ENCODE data around the gene NPIPA1. TPM values are rescaled to one million over a fixed set of nuclear protein-coding genes. Genes with fewer than 3 reads are reported as not detected.
"Not testable (repeated sequence)": the region's sequence is repeated elsewhere in the genome, so short reads cannot be mapped to it uniquely, and the experiment has no call there.

The NPIPA1 gene
- polyA plus RNA-seq (2013, experiment 1 of 2) = 51.5 TPM
- polyA plus RNA-seq (2013, experiment 2 of 2) = 51.6 TPM

GRCh38 chr16:14937143-14937542, at the start of gene NPIPA1:
TSS of gene NPIPA1 (plus strand) at chr16:14937443. CDS start at chr16:14937443, 0 bp downstream.
- not testable (repeated sequence) for H3K23ac ChIP-seq (ENCODE audit: low read length); H4K5ac ChIP-seq (ENCODE audit: low read length); H3K79me2 ChIP-seq (ENCODE audit: control insufficient read depth, insufficient read depth, low read length); H3K4ac ChIP-seq (ENCODE audit: low read depth, low read length); DNase-seq; H3K79me1 ChIP-seq (ENCODE audit: low read length); H3K56ac ChIP-seq (ENCODE audit: low read length); H2BK15ac ChIP-seq (replicated peaks; ENCODE audit: low read depth); H2BK120ac ChIP-seq (ENCODE audit: low read depth, low read length); H4K8ac ChIP-seq (ENCODE audit: low read depth, low read length); H3K27ac ChIP-seq (ENCODE audit: low read depth, low read length); H3K4me2 ChIP-seq (ENCODE audit: low read length); H3K27me3 ChIP-seq (ENCODE audit: insufficient read depth, low read length, poor library complexity); H3K9ac ChIP-seq (ENCODE audit: low read length); H2AK5ac ChIP-seq (ENCODE audit: low read length); H2BK5ac ChIP-seq (ENCODE audit: low read length); H3K18ac ChIP-seq (ENCODE audit: low read length); H3K4me1 ChIP-seq (ENCODE audit: control insufficient read depth, low read depth, low read length); H3K36me3 ChIP-seq (ENCODE audit: control insufficient read depth, insufficient read depth, low read length); H3K4me3 ChIP-seq (ENCODE audit: low read length)
- WGBS (ENCODE audit: extremely low coverage, insufficient coverage, low lambda C conversion rate) = no CpG with 5 or more reads among the region's 4 CpGs

GRCh38 chr16:14892111-14892510, 45.1 kb upstream of the NPIPA1 start:
- not testable (repeated sequence) for H2AK5ac ChIP-seq (ENCODE audit: low read length); H4K8ac ChIP-seq (ENCODE audit: low read depth, low read length); H3K4ac ChIP-seq (ENCODE audit: low read depth, low read length); H3K18ac ChIP-seq (ENCODE audit: low read length); H3K4me2 ChIP-seq (ENCODE audit: low read length); H3K56ac ChIP-seq (ENCODE audit: low read length); H3K79me1 ChIP-seq (ENCODE audit: low read length); H3K4me1 ChIP-seq (ENCODE audit: control insufficient read depth, low read depth, low read length); H3K27me3 ChIP-seq (ENCODE audit: insufficient read depth, low read length, poor library complexity); H3K36me3 ChIP-seq (ENCODE audit: control insufficient read depth, insufficient read depth, low read length); H4K5ac ChIP-seq (ENCODE audit: low read length); H3K23ac ChIP-seq (ENCODE audit: low read length); DNase-seq; H2BK5ac ChIP-seq (ENCODE audit: low read length); H3K9ac ChIP-seq (ENCODE audit: low read length); H3K4me3 ChIP-seq (ENCODE audit: low read length); H3K27ac ChIP-seq (ENCODE audit: low read depth, low read length); H3K79me2 ChIP-seq (ENCODE audit: control insufficient read depth, insufficient read depth, low read length); H2BK120ac ChIP-seq (ENCODE audit: low read depth, low read length); H2BK15ac ChIP-seq (replicated peaks; ENCODE audit: low read depth)
- WGBS (ENCODE audit: extremely low coverage, insufficient coverage, low lambda C conversion rate) = no CpG with 5 or more reads among the region's 6 CpGs

GRCh38 chr16:14895382-14895781, 41.9 kb upstream of the NPIPA1 start:
- H4K8ac ChIP-seq (ENCODE audit: low read depth, low read length); H3K4me3 ChIP-seq (ENCODE audit: low read length); H3K4me2 ChIP-seq (ENCODE audit: low read length); H3K23ac ChIP-seq (ENCODE audit: low read length); H3K56ac ChIP-seq (ENCODE audit: low read length); H2AK5ac ChIP-seq (ENCODE audit: low read length); H3K9ac ChIP-seq (ENCODE audit: low read length); H3K27ac ChIP-seq (ENCODE audit: low read depth, low read length); H2BK5ac ChIP-seq (ENCODE audit: low read length); H3K4me1 ChIP-seq (ENCODE audit: control insufficient read depth, low read depth, low read length); H3K4ac ChIP-seq (ENCODE audit: low read depth, low read length); H4K5ac ChIP-seq (ENCODE audit: low read length); H3K27me3 ChIP-seq (ENCODE audit: insufficient read depth, low read length, poor library complexity); H3K79me2 ChIP-seq (ENCODE audit: control insufficient read depth, insufficient read depth, low read length); H3K18ac ChIP-seq (ENCODE audit: low read length); H3K79me1 ChIP-seq (ENCODE audit: low read length); H2BK120ac ChIP-seq (ENCODE audit: low read depth, low read length); H2BK15ac ChIP-seq (replicated peaks; ENCODE audit: low read depth); DNase-seq; H3K36me3 ChIP-seq (ENCODE audit: control insufficient read depth, insufficient read depth, low read length): not testable (repeated sequence)
- no CpG with 5 or more reads among the region's 14 CpGs for WGBS (ENCODE audit: extremely low coverage, insufficient coverage, low lambda C conversion rate)

- H4K8ac ChIP-seq (ENCODE audit: low read depth, low read length); H2BK5ac ChIP-seq (ENCODE audit: low read length); H3K56ac ChIP-seq (ENCODE audit: low read length); H3K4ac ChIP-seq (ENCODE audit: low read depth, low read length); H3K36me3 ChIP-seq (ENCODE audit: control insufficient read depth, insufficient read depth, low read length); H2AK5ac ChIP-seq (ENCODE audit: low read length); H3K27ac ChIP-seq (ENCODE audit: low read depth, low read length); H3K79me2 ChIP-seq (ENCODE audit: control insufficient read depth, insufficient read depth, low read length); H3K4me1 ChIP-seq (ENCODE audit: control insufficient read depth, low read depth, low read length); H2BK15ac ChIP-seq (replicated peaks; ENCODE audit: low read depth); H3K79me1 ChIP-seq (ENCODE audit: low read length); H3K18ac ChIP-seq (ENCODE audit: low read length); H3K27me3 ChIP-seq (ENCODE audit: insufficient read depth, low read length, poor library complexity); H3K4me2 ChIP-seq (ENCODE audit: low read length); H3K23ac ChIP-seq (ENCODE audit: low read length); H4K5ac ChIP-seq (ENCODE audit: low read length); H2BK120ac ChIP-seq (ENCODE audit: low read depth, low read length); DNase-seq; H3K9ac ChIP-seq (ENCODE audit: low read length); H3K4me3 ChIP-seq (ENCODE audit: low read length): not testable (repeated sequence)
- WGBS (ENCODE audit: extremely low coverage, insufficient coverage, low lambda C conversion rate) = no CpG with 5 or more reads among the region's 9 CpGs
Measured at GRCh38 chr16:14896023-14896422, 41.2 kb upstream of the NPIPA1 start.

GRCh38 chr16:14897006-14897664, 40.1 kb upstream of the NPIPA1 start:
- H3K56ac ChIP-seq (ENCODE audit: low read length); H3K4me1 ChIP-seq (ENCODE audit: control insufficient read depth, low read depth, low read length); H3K79me1 ChIP-seq (ENCODE audit: low read length); H2BK5ac ChIP-seq (ENCODE audit: low read length); H3K27ac ChIP-seq (ENCODE audit: low read depth, low read length); H3K4ac ChIP-seq (ENCODE audit: low read depth, low read length); H3K4me3 ChIP-seq (ENCODE audit: low read length); H2AK5ac ChIP-seq (ENCODE audit: low read length); H2BK15ac ChIP-seq (replicated peaks; ENCODE audit: low read depth); H3K4me2 ChIP-seq (ENCODE audit: low read length); H4K5ac ChIP-seq (ENCODE audit: low read length); DNase-seq; H3K23ac ChIP-seq (ENCODE audit: low read length); H3K18ac ChIP-seq (ENCODE audit: low read length); H3K36me3 ChIP-seq (ENCODE audit: control insufficient read depth, insufficient read depth, low read length); H4K8ac ChIP-seq (ENCODE audit: low read depth, low read length); H3K79me2 ChIP-seq (ENCODE audit: control insufficient read depth, insufficient read depth, low read length); H3K9ac ChIP-seq (ENCODE audit: low read length); H2BK120ac ChIP-seq (ENCODE audit: low read depth, low read length); H3K27me3 ChIP-seq (ENCODE audit: insufficient read depth, low read length, poor library complexity): not testable (repeated sequence)
- no CpG with 5 or more reads among the region's 12 CpGs for WGBS (ENCODE audit: extremely low coverage, insufficient coverage, low lambda C conversion rate)

- H3K9ac ChIP-seq (ENCODE audit: low read length); H3K4me1 ChIP-seq (ENCODE audit: control insufficient read depth, low read depth, low read length); H3K27ac ChIP-seq (ENCODE audit: low read depth, low read length); H3K23ac ChIP-seq (ENCODE audit: low read length); H3K79me2 ChIP-seq (ENCODE audit: control insufficient read depth, insufficient read depth, low read length); H3K4me2 ChIP-seq (ENCODE audit: low read length); H4K8ac ChIP-seq (ENCODE audit: low read depth, low read length); H3K27me3 ChIP-seq (ENCODE audit: insufficient read depth, low read length, poor library complexity); H3K36me3 ChIP-seq (ENCODE audit: control insufficient read depth, insufficient read depth, low read length); H3K18ac ChIP-seq (ENCODE audit: low read length); H4K5ac ChIP-seq (ENCODE audit: low read length); H3K4me3 ChIP-seq (ENCODE audit: low read length); H3K4ac ChIP-seq (ENCODE audit: low read depth, low read length); H2BK120ac ChIP-seq (ENCODE audit: low read depth, low read length); H2BK15ac ChIP-seq (replicated peaks; ENCODE audit: low read depth); H2AK5ac ChIP-seq (ENCODE audit: low read length); H2BK5ac ChIP-seq (ENCODE audit: low read length); H3K79me1 ChIP-seq (ENCODE audit: low read length); H3K56ac ChIP-seq (ENCODE audit: low read length); DNase-seq: not testable (repeated sequence)
- no CpG with 5 or more reads among the region's 4 CpGs for WGBS (ENCODE audit: extremely low coverage, insufficient coverage, low lambda C conversion rate)
Measured at GRCh38 chr16:14898162-14898561, 39.1 kb upstream of the NPIPA1 start.

All from mesendoderm (in vitro differentiated cells).